B cell (primary cell): ENCODE data around the gene UBE2B. TPM values are rescaled to one million over a fixed set of nuclear protein-coding genes. Genes with fewer than 3 reads are reported as not detected.

Experiments
- ATAC-seq: fragments of 200-7000 bp; cut with Tn5 transposase; one replicate; pipeline ENCODE4 v1.10.0; 2021; ENCODE audit warnings: low read depth, mild to moderate bottlenecking, moderate number of reproducible peaks, moderate library complexity
- CTCF ChIA-PET: fragments of 350-600 bp; sonication (Branson Sonifier 250); formaldehyde crosslinking; loops from one replicate; lab custom pipeline; 2021; ENCODE audit warnings: antibody characterized with exemption, inconsistent platforms; lab: Charles Lee
- POLR2A ChIA-PET: fragments of 350-600 bp; sonication (Branson Sonifier 250); formaldehyde crosslinking; loops from one replicate; lab custom pipeline; 2021; ENCODE audit warnings: antibody characterized with exemption; lab: Charles Lee
- DNase-seq: peaks from one replicate; pipeline ENCODE4 v3.0.0; 2013
- H2AFZ ChIP-seq: 2 replicates; pipeline ENCODE4 v1.6.1; 2012; ENCODE audit warnings: mild to moderate bottlenecking, low read depth, low read length; ENCODE audit not compliant: insufficient read depth, poor library complexity, severe bottlenecking
- H3K27ac ChIP-seq, 2 donors: 1 replicate in 1 of 2; 2 replicates in 1 of 2; pipeline ENCODE4 v1.5.1; 2012 to 2013; ENCODE audit warnings: low read length in 2 of 2, mild to moderate bottlenecking in 2 of 2, moderate library complexity in 1 of 2
- H3K27me3 ChIP-seq, 4 experiments: fragments of 200-600 bp in 1 of 4; sonication (generic) in 1 of 4; replicated peaks in 1 of 4; 1 replicate in 2 of 4; 2 replicates in 2 of 4; pipeline versions ENCODE4 v1.6.1 to v1.7.0; 2013 to 2016; ENCODE audit warnings: low read length in 3 of 4, mild to moderate bottlenecking in 2 of 4, mixed read lengths in 1 of 4, moderate library complexity in 1 of 4; ENCODE audit not compliant: insufficient read depth in 4 of 4, control insufficient read depth in 3 of 4; ENCODE audit errors: control extremely low read depth in 1 of 4
- H3K36me3 ChIP-seq, 2 experiments: replicated peaks in 1 of 2; 1 replicate in 1 of 2; 2 replicates in 1 of 2; pipeline versions ENCODE4 v1.6.1 to v1.7.1; 2013; ENCODE audit warnings: low read length in 1 of 2; ENCODE audit not compliant: insufficient read depth in 2 of 2, control insufficient read depth in 1 of 2; ENCODE audit errors: control extremely low read depth in 1 of 2, extremely low read depth in 1 of 2
- H3K4me1 ChIP-seq, 2 donors: fragments of 200-600 bp in 1 of 2; sonication (generic) in 1 of 2; 1 replicate in 1 of 2; 2 replicates in 1 of 2; pipeline versions ENCODE4 v1.5.1 to v1.6.1; 2013 to 2017; ENCODE audit warnings: low read length in 2 of 2; ENCODE audit not compliant: control insufficient read depth in 2 of 2, insufficient read depth in 2 of 2
- H3K4me2 ChIP-seq: replicated peaks from 2 replicates; pipeline ENCODE3; 2012; ENCODE audit warnings: mild to moderate bottlenecking, low read depth, low read length; ENCODE audit not compliant: poor library complexity, severe bottlenecking
- H3K4me3 ChIP-seq, 5 experiments: fragments of 200-600 bp in 1 of 5; sonication (generic) in 1 of 5; 1 replicate in 3 of 5; 2 replicates in 2 of 5; pipeline versions ENCODE4 v1.5.1 to v1.7.0; 2011 to 2016; ENCODE audit warnings: low read length in 4 of 5, mild to moderate bottlenecking in 4 of 5, low read depth in 2 of 5, control low read depth in 1 of 5, moderate library complexity in 1 of 5; ENCODE audit not compliant: insufficient read depth in 1 of 5; ENCODE audit errors: control extremely low read depth in 1 of 5, extremely low read depth in 1 of 5
- H3K79me2 ChIP-seq: fragments of 200-600 bp; sonication (generic); one replicate; pipeline ENCODE4 v1.6.0; 2016; ENCODE audit warnings: low read length; ENCODE audit not compliant: control insufficient read depth, insufficient read depth
- H3K9ac ChIP-seq: fragments of 200-600 bp; sonication (generic); 2 replicates; pipeline ENCODE4 v1.6.1; 2017; ENCODE audit warnings: mild to moderate bottlenecking, low read length, moderate library complexity
- H3K9me3 ChIP-seq, 3 donors: one replicate each; pipeline versions ENCODE4 v1.6.1 to v1.7.1; 2013; ENCODE audit warnings: low read length in 2 of 3; ENCODE audit not compliant: control insufficient read depth in 2 of 3, insufficient read depth in 1 of 3; ENCODE audit errors: control extremely low read depth in 1 of 3
- H4K20me1 ChIP-seq: 2 replicates; pipeline ENCODE4 v1.6.0; 2012; ENCODE audit warnings: mild to moderate bottlenecking, low read length; ENCODE audit not compliant: insufficient read depth, control insufficient read depth, poor library complexity, severe bottlenecking
- H3K27ac Mint-ChIP-seq: one replicate; pipeline ENCODE4 v1.8.0; 2021; ENCODE audit warnings: mixed read lengths
- H3K27me3 Mint-ChIP-seq: one replicate; pipeline ENCODE4 v1.8.0; 2021; ENCODE audit warnings: mixed read lengths
- H3K4me1 Mint-ChIP-seq: one replicate; pipeline ENCODE4 v1.8.0; 2021; ENCODE audit warnings: mixed read lengths
- H3K4me3 Mint-ChIP-seq: one replicate; pipeline ENCODE4 v1.8.0; 2021; ENCODE audit warnings: mixed read lengths
- H3K9me3 Mint-ChIP-seq: one replicate; pipeline ENCODE4 v1.8.0; 2022; ENCODE audit warnings: mixed read lengths; ENCODE audit not compliant: insufficient read depth
- CTCF ChIP-seq: fragments of 200-600 bp; IDR thresholded peaks from one replicate; pipeline ENCODE4 v1.8.0; 2022; ENCODE audit warnings: antibody characterized with exemption, mild to moderate bottlenecking
- EZH2 ChIP-seq: IDR thresholded peaks from 2 replicates; pipeline ENCODE4 v1.6.1; 2012; ENCODE audit warnings: borderline replicate concordance, low read depth, mild to moderate bottlenecking, moderate library complexity, low read length; ENCODE audit not compliant: insufficient read depth, poor library complexity, severe bottlenecking
- WGBS: methylation state at CpG from one replicate; pipeline ENCODE4 v1.1.5; 2013; ENCODE audit warnings: missing lambda C conversion rate; ENCODE audit not compliant: insufficient coverage; 5-methylcytosine and 5-hydroxymethylcytosine counted together
- intact Hi-C: fragments of 100-400 bp; cut with micrococcal nuclease; formaldehyde crosslinking; loops from one replicate; pipeline ENCODE4 v1.10.0; 2022
- polyA plus RNA-seq: library from polyadenylated mRNA; depleted of rRNA; stranded (reverse); fragments of >200 nt; gene quantifications from 2 replicates; pipeline ENCODE4 v1.2.3, GENCODE V29; 2012
- total RNA-seq, 2 donors: library from RNA; stranded (reverse); fragments of 120-200 nt in 1 of 2; gene quantifications; 1 replicate in 1 of 2; 2 replicates in 1 of 2; pipeline versions ENCODE4 v1.2.3 to v1.2.4, GENCODE V29; 2013 to 2022

The UBE2B gene
- total and polyA plus RNA-seq, 2 donors (not counting 1 experiment from before 2014, with no cell fraction given) = 23.0 to 106 TPM

- no peak overlapping the region for H3K4me2 ChIP-seq
Measured at GRCh38 chr5:134345996-134346395, 25.4 kb upstream of the UBE2B start.

DNA sequence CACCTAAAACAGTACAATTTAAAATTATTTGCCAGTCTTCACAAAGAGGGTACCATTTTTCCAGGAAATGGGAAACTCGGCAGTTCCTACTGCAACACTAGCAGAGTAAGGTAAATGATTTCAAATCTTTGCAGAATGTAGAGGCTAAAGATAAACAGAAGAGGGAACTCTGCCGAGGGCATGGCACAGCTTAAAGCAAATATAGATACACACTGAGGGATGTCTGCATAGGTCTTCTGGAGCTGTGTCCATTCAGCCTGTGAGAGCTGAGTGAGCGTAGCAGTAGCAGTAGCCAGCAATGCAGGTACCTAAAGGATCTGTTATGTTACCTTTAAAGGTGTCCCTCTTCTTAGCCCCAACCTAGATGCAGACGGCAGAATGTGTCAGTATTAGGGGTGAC is 21.9 kb upstream of the UBE2B start:
- intact Hi-C loops = no loop called here
- Mint-ChIP-seq H3K27ac (no peak overlapping the region), H3K4me1 (no peaks in the 10 kb centered on the region), H3K27me3 (no peaks in the 10 kb centered on the region), H3K9me3 (no peaks in the 10 kb centered on the region), H3K4me3 (no peak overlapping the region)
- Histone ChIP-seq H3K4me1 (no peaks in the 10 kb centered on the region), H3K4me3 (no peak overlapping the region), H4K20me1 (no peaks in the 10 kb centered on the region), H3K4me2 (no peak overlapping the region), H3K36me3 (no peaks in the 10 kb centered on the region), H3K79me2 (no peaks in the 10 kb centered on the region), H3K9me3 (no peaks in the 10 kb centered on the region), H3K27ac (no peak overlapping the region), H3K9ac (no peak overlapping the region), H3K27me3 (no peaks in the 10 kb centered on the region), H2AFZ (no peak overlapping the region)
- no peak for ATAC-seq
- DNase-seq = no peak
- WGBS = 83% methylated on average over 1 of the region's 4 CpGs
- no peak for TF ChIP-seq CTCF
- CTCF ChIA-PET = no interaction called here
- POLR2A ChIA-PET = no interaction called here

More at GRCh38 chr5:134345996-134346395, 25.4 kb upstream of the UBE2B start:
- H3K9me3 ChIP-seq = no peaks in the 10 kb centered on the region
- no peak for ATAC-seq
- H3K27ac ChIP-seq = no peak overlapping the region
- no peaks in the 10 kb centered on the region for H3K27me3 Mint-ChIP-seq
- no peaks in the 10 kb centered on the region for H3K36me3 ChIP-seq
- H3K27ac Mint-ChIP-seq = no peak overlapping the region
- peaks cover 2% of the 10 kb centered on the region for H3K9me3 Mint-ChIP-seq
- H4K20me1 ChIP-seq = no peaks in the 10 kb centered on the region
- ChIA-PET POLR2A (no interaction called here), CTCF (no interaction called here)
- DNase-seq = no peak
- no peak overlapping the region for H3K9ac ChIP-seq
- whole genome bisulfite sequencing = 93% methylated on average over 2 of the region's 2 CpGs
- no peak overlapping the region for H2AFZ ChIP-seq
- no peaks in the 10 kb centered on the region for H3K4me1 ChIP-seq
- intact Hi-C loops = no loop called here
- no peaks in the 10 kb centered on the region for H3K27me3 ChIP-seq
- H3K4me3 Mint-ChIP-seq = no peak overlapping the region
- TF ChIP-seq EZH2 (no peak), CTCF (no peak)
- H3K4me1 Mint-ChIP-seq = no peaks in the 10 kb centered on the region
- no peak overlapping the region for H3K4me3 ChIP-seq
- H3K79me2 ChIP-seq = no peaks in the 10 kb centered on the region
